Glomerular visceral epithelial cell (primary cell): Measurements from ENCODE around the gene SULT1A1.
"Not testable (repeated sequence)": the region's sequence is repeated elsewhere in the genome, so short reads cannot be mapped to it uniquely, and the experiment has no call there.

ENCODE experiments used
- DNase-seq: peaks from one replicate; pipeline ENCODE4 v3.0.0-alpha.2; 2016; ENCODE audit errors: extremely low spot score

SULT1A1 gene

DNA sequence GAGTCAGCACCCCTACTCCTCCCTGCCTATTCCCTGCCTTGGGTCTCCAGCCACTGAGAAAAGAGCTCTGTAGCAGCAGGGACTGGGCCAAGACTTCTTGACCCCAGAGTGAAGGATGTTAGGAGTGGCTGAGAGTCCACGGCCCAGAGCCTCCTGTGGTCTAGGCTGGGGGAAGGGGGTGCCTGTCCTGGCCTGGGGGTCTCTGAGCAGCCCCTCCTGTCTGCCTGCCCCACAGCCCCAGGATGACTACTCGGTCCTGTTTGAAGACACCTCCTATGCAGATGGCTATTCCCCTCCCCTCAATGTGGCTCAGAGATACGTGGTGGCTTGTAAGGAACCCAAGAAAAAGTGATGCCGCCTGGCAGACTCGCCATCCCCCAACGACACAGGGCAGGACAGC, 18.5 kb downstream of the SULT1A1 start:
- DNase-seq, result no peak

DNA sequence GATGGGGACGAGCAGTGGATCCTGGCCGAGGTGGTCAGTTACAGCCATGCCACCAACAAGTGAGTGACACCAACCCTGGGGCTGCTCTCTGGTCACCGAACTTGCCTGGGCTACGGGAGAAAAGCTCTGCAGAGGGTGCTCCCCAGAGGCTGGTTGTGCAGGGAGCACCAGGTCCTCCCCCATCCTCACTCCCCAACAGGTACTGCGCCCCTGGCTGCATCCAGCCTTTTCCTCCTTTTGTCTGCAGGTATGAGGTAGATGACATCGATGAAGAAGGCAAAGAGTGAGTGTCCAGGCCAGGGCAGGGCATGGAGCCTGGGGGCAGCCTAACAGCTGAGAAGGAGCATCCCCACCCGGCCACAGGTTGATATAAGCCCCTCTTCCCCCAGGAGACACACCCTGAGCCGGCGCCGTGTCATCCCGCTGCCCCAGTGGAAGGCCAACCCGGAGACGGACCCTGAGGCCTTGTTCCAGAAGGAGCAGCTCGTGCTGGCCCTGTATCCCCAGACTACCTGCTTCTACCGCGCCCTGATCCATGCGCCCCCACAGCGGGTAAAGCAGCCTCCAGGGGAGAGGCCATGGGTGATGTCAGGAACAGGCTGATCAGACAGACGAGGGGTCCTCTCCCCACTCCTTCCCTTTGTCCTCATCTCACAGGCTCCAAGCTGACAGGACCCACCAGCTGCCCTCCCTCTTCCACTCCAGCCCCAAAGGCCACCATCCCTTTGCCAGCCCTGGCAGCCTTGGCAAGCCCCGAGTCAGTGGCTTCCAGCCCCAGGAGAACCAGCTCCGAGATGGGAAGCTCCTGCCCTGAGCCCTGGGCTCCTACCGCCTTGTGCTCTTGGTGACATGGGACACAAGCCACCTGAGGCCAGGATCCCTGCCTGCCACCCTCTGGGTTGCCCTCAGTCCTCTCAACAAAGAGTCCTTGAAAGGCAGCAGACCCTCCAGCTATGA, 19.2 kb downstream of the SULT1A1 start:
- DNase-seq, result no peak

DNA sequence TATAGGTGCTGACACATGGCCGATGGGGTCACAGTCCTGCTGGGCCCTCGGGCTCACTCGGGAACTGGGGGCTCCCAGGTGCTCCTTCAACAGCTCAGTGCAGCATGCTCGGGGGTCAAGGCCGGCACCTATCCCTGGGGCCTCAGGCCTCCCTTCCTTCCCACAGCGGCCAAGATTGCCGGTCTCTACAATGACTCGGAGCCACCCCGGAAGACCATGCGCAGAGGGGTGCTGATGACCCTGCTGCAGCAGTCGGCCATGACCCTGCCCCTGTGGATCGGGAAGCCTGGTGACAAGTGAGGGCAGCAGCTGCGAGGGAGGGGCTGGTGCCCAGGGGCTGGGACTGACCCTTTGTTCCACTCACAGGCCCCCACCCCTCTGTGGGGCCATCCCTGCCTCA, 19.9 kb downstream of the SULT1A1 start:
- DNase-seq, result no peak

DNA sequence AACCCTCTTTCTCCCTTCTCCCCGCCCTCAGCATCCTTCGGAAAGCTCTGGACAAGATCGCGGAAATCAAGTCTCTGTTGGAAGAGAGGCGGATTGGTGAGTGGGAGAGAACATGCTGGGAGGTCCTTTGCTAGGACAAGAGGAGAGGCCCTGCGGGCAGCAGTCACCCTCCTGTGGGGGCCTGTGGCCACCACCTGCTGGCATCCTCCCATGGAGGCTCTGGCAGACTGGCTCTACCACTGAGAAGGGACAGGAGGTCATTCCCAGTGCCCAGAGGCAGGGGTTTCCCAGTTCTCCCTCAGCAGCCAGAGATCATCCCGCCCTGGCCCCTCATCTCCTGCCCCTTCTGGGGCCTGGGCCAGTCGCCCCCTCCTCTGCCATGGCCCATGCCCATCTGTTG, 20.8 kb downstream of the SULT1A1 start:
- DNase-seq, result no peak

DNA sequence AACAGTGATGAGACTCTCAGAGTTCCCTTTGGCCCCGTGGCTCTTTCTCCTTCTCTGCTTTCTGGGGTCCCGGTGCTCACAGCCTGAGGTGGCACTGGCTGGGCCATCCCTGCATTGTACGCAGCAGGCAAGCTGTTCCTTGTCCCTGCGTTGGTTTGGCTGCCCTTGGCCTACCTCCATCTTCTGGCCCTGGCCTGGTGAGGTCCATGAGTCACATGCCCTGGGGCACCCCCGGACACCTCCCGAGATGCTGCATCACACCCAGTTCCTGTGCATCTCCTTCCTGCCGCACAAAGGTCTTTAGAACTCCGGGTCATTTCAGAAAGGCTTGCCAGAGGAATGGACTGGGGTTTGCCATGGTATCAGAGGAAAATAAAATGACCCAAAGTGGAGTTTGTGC, 22.5 kb downstream of the SULT1A1 start:
- no peak for DNase-seq

DNA sequence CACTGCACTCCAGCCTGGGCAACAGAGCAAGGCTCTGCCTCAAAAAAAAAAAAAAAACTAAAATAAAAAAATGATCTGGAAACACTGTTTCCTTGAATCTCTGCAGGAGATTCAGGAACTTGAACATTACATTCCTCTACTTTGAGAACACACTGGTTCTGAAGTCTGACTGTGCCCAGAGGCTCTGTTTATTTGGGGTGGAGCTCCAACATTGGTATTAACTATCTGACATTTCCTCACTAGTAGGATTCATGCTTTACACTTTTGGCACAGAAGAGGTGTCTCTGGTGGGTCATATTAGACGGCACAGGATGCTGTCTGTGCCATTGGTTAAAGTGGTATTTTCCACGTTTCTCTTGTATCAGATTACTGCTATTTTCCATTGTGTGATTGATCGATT, 23.4 kb downstream of the SULT1A1 start:
- DNase-seq, result no peak

DNA sequence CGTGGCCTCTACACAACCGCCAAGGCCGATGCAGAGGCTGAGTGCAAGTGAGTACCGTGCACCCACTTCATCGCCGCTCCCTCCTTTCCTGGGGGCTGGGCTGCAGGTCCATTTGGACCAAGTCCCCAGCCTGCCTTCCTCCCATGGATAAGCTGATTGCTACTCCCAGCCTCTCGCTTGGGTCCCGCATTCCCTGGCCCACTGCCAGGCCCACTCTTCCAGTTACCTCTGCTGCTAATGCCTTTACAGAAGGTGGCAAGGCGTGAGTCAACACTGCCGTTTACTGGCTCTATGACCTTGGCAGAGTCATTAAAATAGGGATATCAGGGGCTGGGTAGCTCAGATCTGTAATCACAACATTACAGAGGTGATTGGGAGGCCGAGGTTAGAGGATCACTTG, 24.2 kb downstream of the SULT1A1 start:
- DNase-seq, result peak; percentile 9

DNA sequence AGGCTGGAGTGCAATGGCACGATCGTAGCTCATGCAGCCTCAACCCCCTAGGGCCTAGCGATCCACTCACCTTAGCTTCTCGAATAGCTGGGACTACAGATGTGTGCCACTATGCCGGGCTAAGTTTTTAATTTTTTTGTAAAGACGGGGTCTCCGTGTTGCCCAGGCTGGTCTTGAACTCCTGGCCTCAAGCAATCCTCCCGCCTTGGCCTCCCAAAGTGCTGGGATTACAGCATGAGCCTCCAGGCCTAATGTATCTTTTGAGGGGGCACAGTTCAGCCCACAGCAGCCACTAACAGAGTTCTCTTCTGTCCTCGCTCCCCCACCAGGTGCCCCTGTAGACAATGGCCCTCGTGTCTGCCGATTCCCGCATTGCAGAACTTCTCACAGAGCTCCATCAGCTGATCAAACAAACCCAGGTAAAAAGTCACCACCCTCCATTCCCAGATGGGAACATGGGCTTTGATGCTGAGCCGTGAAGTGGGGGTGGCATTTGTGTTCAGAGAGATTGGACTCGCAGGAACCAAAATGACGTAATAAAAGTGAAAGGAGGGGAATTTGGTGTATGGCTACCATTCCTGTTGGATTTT, 29.0 kb downstream of the SULT1A1 start:
- DNase-seq, result no peak

DNA sequence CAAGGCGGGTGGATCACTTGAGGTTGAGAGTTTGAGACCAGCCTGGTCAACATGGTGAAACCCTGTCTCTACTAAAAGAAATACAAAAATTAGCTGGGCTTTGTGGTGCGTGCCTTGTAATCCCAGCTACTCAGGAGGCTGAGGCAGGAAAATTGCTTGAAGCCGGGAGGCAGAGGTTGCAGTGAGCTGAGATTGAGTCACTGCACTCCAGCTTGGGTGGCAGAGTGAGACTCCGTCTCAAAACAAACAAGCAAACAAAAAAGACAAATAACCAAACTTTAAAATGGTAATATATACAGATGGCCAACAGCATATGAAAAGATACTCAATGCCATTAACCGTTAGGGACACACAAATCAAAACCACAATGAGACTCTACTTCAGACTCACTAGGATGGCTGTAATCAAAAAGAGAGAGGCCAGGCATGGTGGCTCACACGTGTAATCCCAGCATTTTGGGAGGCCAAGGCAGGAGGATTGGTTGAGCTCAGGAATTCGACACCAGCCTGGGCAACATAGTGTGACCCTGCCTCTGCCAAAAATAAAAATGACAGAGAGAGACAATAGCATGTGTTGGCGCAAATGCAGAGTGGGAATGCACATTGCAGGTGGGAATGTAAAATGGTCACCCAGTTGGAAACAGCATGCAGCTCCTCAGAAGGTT, 34.3 kb downstream of the SULT1A1 start:
- no peak for DNase-seq

DNA sequence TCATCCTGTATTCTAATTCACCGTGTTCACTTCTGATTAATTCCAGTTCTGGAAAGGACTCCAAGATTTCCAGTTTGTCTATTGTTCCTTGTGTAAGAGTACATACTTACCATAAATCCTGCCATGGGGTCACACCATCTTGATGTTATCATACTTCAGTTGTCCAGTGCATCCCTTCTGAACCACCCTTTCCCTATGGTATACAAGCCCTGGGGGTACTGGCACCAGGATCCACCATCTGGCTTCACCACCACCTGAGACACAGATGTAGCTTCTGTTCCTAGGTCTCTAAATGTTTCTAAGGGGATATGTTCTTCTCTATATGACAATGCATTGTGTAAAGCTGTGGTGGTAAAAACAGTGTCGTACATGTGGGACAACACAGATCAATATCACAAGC, 34.9 kb downstream of the SULT1A1 start:
- no peak for DNase-seq

DNA sequence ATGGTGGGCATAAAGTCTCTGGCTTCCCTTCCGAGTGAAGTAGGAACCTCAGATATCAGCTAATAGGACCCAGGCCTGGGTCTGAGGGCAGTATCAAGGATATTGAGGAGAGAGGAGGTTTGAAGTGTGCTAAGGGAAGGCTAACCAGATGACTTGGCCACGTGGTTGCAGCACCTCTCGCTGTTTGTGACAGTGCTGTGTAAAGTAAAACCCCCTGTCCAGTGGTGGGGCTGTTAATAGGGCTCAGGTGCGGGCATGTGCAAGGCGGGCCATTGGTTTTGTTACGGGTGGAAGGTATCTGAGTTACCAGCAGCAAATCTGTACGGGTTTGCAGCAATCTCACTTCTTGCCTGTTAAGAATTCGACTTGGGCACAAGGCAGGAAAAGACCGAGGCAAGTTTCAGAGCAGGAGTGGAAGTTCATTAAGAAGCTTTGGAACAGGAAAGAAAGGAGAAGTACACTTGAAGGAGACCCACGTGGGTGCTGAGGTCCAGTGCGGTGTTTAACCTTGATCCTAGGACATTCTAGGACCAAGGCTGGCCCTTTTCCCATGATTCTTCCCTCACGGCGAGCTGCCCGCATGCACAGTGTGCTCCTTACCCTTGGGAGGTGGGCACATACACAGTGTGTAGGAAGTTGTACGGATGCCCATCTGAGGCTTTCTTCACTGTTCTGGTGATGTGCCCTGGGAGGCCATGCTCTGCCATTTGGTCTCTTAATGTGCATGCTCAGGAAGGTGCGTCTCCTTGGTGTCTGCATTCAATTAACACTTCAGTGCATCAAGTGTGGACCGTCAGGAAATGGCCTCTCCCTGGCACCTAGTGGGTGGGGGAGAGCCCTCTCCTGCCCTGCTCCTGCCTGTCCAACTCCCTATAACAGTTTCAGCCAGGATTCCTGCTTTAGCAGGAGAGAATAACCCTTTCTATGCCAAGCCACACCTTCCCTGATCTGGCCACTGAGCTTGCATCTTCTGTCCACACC, 35.8 kb downstream of the SULT1A1 start:
- DNase-seq, result no peak

DNA sequence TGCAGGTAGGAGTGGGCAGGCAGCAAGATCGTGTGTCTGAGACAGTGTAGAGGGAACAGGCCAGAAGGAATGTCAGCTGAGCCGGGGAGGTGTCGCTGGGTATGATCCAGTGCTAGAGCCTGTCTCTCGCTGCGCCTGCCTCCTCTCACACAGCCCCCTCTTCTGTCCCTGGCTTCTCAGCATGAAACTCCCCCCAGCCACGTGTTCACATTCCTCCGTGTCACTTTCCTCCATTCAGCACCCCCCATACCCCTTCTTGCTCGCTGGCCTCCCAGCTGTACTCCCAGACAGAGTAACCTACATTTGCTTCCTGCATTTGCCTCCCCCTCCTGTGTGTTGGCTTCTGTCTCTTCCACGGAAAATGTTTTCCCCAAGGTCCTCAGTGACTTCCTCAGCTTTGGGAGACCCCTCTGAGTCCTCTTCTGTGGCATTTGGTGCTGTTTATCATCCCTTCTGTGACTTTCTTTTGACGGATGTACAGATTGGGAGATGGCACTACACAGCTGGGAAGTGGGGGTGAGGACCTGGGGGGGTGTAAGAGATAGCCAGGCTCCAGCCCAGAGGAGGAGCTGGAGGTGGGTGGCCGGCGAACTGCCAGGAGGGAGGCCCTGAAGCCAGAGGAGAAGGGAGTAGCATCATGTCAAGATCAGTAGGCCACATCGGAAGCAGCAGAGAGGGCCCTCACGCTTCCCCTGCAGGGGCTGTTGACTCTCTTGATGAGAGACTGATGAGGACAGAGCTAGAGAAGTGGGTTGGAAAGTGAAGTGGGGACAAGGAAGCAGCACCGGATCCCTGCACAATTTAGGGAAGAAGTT, 36.9 kb downstream of the SULT1A1 start:
- no peak for DNase-seq

DNA sequence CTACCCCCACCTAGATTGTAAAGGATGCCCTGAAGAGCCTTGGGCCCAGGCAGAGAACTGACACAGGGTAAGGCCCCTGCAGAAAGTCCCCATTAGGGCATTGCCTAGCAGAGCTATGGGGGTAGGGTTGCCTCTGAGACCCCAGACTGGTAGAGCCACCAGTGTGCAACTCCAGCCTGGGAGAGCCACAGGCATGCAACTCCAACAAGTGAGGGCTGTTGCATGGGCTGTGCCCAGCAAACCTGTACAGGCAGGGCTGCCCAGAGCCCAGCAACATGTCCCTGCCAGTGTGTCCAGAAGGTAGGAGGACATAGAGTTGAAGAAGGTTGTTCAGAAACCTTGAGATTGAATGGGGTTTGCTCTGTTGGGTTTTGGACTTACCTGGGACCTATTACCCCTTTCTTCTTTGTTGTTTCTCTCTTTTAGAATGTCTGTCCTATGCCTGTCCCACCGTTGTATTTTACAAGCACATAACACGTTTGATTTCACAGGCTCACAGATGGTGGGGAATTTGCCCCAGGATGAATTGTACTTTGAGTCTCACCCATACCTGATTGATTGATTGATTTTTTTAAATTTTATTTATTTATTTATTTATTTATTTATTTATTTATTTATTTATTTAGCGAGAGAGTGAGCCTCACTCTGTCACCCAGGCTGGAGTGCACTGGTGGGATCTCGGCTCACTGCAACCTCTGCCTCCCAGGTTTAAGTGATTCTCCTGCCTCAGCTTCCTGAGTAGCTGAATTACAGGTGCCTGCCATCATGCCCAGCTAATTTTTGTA, 39.7 kb downstream of the SULT1A1 start:
- no peak for DNase-seq

DNA sequence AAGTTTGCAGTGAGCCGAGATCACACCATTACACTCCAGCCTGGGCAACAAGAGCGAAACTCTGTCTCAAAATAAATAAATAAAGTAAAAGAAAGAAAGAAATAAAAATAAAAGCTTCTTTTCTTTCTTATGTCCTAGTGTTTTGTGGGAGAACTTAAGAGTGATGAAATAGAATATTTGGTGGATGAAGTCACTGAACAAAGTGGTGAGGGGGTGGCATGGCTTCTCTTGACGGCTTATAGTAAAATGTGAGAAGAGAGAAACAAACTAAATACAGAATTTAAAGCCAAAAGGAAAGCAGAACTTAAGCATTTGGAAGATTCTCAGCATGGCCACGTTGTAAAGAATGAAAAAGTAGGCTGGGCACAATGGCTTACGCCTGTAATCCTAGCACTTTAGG, 40.8 kb downstream of the SULT1A1 start:
- DNase-seq, result no peak

DNA sequence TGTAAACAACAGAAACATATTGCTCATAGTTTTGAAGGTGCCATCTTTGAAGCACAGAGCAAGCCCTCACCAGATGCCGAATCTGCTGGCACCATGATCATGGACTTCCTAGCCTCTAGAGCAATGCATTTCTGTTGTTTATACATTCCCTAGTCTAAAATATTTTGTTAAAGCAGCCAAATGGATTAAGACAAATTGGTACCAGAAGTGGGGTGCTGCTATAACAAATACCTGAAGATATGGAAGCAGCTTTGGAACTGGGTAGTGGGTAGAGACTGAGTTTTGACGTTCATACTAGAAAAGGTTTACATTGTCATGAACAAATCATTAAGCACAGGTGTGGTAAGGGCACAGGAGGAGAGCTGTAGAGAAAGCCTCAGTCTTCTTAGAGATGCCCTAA, 42.6 kb downstream of the SULT1A1 start:
- DNase-seq, result no peak

DNA sequence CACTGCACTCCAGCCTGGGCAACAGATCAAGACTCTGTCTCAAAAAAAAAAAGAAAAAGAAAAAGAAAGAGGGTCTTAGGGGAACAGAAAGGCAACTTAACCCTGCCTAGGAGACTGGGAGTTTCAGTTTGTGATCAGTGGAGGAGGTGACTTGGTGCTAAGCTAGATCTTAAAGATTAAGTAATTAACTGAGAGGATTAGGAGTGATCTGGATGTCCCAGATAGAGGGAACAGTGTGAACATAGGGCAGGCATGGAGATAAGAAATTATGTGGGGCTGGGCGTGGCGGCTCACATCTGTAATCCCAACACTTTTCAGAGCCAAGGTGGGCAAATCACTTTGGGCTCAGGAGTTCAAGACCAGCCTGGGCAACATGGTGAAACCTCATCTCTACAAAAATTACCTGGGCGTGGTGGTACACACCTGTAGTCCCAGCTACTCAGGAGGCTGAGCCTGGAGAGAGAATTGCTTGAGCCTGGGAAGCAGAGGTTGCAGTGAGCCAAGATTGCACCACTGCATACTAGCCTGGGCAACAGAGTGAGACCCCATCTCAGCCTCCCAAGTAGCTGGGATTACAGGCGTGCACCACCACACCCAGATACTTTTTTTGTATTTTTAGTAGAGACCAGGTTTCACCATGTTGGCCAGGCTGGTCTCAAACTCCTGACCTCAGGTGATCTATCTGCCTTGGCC, 43.5 kb downstream of the SULT1A1 start:
- not testable (repeated sequence) for DNase-seq

DNA sequence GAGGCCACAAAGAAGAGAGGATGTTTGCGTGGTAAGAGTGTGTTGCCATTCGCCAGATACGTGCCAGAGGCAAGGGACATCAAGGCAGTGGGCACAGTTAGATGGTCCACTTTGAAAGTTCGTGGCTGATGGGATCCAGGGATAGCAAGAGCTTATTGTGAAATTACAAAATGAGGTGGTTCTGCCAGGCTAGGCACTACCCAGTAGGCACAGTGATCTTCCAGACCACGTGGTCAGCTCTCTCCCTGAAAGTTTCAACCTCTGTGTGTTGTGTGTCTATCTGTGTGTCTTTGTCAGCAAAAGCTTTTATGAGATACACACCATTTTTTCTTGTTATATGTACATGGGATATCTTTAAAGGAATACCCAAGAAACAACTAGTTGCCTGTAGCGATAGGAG, 46.6 kb downstream of the SULT1A1 start:
- DNase-seq, result no peak

DNA sequence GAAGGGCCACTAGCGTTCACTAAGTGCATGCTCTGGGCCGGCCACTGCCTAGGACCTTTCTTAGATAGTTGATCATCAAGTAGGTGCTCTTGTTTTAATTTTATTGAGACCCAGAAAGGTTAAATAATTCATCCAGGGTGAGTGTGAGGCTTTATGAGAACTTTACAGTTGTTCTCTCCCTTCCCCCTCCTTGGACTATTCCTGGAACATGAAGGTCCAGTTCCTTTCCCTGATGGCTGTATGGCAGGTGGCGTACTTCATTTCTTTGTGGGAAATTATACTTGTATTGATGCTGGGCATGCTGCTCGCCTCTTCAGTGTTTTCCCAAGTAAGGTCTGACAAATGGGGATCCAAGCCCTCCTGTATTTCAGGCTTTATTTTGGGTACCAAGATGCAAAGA, 47.6 kb downstream of the SULT1A1 start:
- DNase-seq, result no peak

DNA sequence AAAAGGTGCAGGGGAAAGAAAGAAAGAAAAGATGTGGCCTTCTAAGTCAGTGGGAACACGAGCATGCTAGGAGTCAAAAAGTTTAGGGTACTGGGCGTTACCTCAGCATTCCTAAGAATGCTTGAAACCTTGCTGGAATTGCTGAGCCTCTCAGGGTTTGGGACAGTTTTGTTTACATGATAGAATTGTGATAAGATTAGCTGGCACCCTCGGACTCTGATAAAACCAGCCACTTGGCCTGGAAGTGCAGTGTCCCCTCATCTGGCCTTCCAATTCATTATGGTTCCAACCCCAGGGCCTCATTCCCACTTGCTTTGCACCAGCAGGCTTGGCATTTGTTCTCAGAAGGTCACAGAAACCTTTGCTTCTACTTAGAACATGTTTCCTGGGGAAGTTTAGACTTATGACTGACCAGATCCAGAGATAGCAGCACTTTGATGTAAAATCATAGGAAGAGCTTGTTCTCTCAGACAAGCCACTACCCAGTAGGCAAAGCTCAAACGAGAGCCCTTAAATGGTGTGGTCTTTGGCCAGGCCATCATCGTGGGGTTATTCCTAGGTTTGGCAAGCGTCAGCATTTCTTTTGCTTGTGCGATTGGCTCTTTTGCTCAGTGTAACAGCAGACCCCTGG, 48.2 kb downstream of the SULT1A1 start:
- no peak for DNase-seq
